ENCODE data around the gene PLCG1.

The PLCG1 gene

DNA sequence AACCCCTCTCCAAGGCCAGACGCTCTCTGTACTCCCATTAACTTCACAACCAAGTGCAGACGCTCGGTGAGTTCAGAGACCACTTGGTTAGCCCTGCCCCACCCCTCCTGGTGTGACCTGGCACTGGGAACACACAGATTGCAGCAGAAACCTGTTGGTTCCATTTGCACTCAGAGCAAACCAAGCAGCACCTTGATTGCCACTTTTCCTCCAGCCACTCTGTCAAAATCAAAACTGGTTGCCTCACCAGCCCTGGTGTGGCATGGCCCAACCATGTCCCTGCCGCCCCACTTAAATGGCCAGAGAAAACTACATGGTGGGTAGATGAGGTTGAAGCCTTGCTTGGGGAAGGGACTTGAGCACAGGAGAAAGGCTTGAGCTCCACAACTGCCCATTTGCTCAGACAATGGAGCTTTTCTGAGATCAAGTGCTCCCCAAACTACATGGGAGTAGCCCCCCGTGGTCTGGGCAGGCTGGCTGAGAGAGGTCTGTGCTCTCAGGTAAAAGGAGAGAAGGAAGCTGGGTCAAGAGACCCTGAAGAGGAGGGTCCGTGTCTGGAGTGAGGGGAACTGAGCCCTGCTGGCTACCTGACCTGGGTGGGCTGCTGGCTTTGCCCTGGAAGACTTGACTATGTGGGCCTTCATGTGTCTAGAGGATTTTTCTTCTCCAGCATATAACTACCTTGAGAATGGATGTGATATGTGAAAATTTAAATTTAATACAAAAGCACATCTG is 43.4 kb downstream of the PLCG1 start:
- DNase-seq (ENCODE audit: low read depth), result no peak

DNA sequence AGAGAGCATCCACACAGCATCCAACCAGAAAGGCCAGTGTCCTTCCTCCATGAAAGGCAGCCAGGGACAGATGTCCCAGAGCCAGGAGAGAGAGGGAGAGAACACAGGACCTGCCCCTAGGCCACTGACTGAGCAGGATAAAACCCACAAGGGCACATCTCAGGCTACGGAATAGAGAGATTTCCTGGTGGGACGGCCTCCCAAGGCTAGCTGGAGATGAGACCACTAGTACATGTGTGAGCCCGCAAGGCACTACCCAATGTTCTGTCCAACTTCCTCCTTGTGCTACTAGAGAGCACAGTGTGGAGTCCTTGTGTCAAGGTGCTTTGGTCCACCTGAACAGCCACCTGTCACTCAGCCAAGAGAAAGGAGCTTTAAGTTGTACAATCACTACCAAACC is 44.2 kb downstream of the PLCG1 start:
- DNase-seq (ENCODE audit: low read depth), result no peak

DNA sequence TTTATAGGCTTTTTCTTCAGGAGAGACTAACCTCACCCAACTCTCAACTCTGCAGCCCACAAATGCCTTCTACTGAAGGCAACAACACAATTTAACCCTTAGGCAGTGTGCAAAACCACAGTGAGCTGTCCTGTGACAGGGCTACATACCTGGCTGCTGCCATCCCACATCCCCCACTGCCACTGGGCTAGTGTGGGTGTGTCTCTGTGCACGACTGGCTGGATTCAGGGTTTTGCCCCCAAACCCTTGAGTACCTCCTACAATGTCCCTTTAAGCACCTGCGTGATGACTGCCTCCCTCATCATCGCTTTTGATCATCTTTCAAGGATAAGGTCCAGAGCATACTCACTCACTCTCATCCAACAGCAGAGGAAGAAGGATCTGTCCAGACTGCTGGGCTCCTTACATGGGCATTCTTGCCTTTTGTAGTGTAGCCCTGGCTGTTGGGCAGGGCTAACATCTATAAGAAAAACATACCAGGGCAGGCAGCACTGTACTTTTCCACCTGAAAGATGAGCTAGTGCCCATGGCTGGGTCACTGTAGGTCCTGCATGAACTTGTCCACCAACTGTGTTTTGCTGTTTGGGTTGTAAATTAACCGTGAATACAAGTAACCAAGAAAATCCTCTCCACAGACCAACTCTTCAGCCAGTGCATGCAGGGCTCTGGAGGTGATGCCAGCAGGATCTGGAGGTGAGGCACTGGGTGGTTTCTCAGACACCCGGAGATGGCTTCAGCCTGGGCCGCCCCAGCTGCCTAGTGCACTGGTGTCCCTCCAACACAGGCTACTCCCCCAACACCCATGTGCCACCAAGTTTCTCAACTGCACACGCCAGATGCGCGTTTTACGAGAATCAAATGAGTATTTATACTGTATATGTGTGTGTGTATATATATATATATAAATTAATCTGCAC is 45.2 kb downstream of the PLCG1 start:
- DNase-seq (ENCODE audit: low read depth), result no peak

DNA sequence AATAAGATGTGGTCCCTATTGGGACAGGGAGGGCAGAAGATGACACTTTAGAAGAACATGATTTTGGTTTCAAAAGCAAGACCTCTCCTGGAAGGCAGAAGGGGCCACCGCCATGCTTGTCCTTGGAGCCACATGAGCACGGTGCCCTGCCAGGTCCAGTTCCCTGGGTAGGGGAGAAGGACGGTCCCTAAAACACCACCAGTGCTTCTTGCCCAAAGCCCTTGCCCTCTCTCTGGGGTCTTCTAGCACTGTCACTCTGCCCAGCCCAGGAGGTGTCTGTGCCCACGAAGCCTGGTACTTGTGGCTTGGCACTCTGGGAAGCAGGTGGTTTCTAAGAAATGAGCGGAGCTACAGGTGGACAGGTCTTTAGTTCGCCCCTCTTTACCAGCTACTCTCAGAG is 46.0 kb downstream of the PLCG1 start:
- DNase-seq (ENCODE audit: low read depth), result no peak

DNA sequence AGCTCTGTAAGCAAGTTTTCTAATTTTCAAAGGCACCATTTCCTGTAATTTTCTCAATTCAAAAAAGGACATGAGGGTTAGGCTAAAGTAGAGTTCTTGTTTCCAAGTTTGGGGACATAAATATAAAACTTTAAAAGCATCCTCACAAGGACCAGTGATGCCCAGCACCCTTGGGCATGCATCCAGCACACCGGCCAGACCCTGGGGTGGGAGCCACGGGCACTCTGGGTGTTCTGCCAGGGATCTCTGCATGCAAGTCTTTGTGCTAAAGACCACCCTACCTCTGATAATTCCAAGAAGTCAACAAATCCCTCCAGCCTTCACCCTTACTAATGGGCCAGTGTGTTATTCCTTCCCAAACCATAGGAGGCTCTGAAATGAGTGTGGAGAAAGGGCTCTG is 46.5 kb downstream of the PLCG1 start:
- no peak for DNase-seq (ENCODE audit: low read depth)

DNA sequence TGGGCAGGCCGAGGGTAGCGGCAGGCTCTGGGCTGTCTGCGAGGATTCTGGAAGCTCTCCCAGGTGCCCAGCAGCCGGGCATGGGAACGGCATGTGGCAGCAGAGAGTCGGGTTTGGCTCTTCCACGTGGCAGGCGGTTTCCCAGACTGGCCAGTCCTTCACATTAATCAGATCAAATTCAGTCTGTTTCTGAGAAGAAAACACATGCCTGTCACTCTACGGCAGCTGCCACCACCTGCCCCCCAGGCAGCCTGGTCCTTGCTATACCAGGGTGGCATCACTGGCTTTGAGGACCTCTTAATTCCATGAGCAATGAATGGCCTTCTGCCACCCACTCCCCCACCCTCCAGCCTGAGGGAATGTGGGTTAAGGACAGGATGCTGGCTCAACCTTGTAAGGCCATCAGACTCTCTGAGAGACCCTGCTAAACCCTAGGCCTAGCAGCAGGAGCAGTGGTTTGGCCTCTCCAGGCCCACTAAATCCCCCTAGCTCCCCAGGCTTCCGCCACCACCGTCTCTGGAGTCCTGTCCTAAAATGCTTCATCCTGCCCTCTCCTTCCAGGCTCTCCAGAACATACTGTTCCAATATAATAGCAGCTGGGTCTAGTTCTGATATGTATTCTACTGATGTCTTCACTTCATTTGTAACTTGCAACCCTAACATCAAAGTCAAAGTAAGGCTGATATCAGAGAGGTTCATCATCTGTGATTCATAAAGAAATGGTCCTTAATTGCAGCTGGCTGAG is 47.8 kb downstream of the PLCG1 start:
- no peak for DNase-seq (ENCODE audit: low read depth)

DNA sequence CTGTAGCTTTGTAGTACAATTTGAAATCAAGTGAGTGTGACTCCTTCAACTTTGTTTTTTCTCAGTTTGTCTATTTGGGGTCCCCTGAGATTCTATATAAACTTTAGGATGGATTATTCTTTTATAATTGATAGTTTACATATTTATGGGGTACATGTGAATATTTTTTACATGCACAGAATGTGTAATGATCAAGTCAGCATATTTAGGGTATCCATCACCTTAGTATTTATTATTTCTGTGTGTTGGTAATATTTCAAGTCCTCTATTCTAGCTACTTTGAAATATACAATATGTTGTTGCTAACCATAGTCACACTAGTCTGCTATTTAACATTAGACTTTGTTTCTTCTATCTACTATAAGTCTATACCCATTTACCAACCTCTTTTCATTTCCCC is 50.3 kb downstream of the PLCG1 start:
- no peak for DNase-seq (ENCODE audit: low read depth)

DNA sequence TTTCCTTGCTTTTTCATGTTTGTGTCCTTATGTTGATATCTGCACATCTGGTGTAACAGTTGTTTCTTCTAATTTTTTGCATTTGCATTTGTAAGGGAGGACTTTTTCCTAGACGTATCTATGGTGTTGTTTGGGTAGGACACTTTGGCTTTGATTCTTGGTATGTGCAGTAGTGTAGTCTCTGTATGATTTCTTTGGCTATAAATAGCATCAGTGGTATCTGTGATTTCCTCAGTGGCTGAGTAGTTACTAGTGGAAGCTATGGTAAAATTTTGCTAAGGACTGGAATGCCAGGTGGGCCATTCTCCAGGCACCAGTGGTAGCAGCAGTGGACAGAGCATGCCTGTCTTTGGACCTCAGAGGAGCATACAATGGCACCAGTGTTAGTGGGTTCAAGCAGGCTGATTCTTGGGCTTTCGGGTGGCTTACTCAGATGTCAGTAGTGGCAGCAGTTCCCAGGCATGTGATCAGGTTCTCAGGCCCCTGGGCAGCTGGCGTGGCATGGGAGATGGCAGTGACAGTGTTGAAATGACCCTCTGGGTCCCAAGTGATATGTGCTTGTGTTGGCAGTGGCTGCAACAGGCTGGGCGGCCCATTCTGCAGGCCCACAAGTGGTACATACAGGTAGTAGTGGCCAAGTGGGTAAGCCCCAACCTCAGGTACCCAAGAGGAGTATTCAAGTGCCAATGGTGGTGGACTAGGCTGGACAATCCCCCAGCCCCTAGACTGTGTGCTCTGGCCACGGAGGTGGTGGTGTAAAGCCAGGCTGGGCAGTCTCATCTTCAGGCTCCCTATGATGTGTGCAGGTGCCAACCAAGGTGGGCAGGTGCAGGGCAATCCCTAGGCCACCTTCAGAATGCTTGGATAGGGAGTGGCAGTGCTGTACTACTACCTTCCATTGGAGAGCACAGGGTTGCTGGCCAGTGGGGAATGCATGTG is 54.5 kb downstream of the PLCG1 start:
- DNase-seq (ENCODE audit: low read depth), result no peak

DNA sequence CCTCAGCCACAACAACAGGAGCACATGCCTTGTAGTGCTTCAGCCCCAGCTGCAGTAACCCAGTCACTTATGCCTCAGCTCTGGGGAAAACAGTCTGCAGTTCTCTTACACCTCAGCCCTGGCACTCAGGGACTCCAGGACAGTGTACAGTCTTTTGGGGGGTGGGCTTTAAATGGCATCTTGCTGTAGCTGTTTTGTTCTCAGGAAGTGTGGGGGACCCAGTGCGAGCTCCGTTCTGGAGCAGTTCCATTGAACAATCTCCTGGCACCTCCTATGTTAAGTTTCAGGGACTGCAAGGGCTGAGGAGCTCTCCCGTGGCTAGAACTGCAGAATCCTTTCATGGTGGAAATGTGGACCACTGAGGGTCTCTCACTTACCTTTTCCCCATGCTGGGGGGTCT is 55.2 kb downstream of the PLCG1 start:
- DNase-seq (ENCODE audit: low read depth), result no peak

DNA sequence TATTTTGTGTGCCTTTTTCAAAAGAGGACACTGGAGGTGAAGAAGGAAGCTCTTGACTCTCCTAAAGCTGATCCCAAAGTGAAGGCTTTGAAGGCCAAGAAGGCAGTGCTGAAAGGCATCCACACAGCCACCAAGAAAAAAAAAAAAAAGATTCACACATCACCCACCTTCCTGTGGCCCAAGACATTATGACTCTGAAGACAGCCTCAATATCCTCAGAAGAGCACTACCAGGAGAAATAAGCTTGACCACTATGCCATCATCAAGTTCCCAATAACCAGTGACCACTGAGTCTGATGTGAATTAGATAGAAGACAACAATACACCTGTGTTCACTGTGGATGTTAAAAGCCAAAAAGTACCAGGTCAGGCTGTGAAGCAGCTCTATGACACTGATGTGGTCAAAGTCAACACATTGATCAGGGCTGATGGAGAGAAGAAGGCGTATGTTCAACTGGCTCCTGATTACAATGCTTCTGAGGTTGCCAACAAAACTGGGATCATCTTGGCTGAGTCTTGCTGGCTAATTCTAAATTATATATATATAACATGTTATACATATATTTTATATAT is 59.4 kb downstream of the PLCG1 start:
- DNase-seq (ENCODE audit: low read depth), result no peak

DNA sequence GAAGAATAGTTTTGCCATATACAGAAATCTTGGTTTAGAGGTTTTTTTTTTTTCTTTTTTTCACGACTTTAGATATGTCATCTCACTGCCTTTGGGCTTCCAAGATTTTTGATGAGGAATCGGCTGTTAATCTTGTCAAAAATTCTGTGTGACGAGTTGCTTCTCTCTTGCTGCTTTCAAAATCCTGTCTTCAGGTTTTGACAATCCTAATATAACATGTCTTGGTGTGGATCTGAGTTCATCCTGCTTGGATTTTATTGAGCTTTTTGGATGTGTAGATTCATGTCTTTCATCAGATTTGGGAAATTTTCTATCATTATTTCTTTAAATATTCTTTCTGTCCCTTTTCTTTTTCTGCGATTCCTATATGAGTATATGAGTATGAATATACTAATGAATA is 61.1 kb downstream of the PLCG1 start:
- DNase-seq (ENCODE audit: low read depth), result no peak

DNA sequence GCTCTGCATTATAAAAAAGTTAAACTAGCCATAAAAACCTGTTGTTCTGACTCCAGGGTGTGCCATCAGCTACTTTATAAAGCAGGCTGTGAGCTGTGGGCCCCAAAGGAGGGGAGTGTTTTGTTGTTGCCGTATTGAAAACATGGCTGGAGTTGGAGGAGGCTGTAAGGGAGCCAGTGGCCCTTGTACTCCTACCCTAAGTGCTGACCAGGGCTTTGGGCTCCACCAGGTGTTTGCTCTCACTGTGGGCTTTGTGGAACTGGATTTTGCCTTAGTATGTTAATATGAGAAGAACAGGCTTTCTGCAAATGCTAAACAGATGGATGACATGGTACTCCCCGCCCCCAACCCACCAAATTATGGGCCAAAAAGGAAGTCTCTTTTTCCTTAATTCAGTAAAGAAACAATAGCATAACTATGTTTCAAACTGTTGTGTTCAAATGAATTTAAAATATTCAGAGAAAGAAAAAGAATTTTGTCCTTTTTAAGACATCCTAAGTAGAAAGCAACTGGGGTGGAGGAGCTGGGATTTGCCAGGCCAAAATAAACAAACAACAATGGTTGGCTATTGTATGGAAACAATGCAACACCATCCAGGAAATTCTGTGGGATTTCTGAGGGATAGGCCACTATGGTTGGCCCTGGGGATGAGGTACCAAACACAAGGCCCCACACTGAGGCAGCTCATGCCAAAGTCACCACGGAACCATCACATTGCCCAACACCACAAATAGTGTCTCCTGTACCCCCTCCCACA is 63.3 kb downstream of the PLCG1 start:
- DNase-seq (ENCODE audit: low read depth), result no peak

DNA sequence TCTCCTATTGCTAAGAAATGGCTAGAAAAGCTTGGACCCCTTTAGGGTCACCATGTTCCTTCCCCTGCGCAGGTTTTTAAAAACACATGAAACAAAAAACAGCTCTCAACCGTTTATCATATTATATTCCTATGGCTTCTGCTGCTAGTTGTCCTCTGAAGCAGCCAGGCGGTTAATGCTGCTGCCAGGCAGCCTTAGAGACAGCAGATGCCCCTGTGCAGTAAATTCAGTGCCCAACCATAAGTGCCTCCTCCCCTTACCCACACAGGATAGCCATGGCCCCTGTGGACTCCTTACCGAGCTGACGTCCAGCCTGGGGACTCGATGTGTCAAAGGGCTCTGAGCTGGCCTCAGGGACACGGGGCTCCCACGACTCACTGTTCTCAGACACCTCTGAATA is 64.4 kb downstream of the PLCG1 start:
- DNase-seq (ENCODE audit: low read depth), result no peak

DNA sequence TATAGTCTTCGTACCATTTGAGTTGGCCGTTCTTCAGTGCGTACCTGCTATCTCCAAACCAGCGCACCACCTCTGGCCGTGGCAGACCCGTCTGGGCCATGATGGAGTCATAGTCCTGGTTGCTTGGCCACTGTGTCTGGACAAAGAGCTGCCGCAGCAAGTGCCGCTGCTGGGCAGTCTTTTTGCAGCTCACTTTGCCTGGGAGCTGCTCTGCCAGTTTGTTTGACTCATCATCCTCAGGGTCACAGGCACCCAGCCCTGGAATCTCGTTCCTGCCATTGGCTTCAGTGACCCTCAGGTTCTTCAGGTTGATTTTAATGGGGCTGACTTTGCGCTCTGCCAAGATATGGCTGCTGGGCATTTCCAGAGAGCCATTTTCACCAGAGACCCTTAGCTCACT is 65.1 kb downstream of the PLCG1 start:
- no peak for DNase-seq (ENCODE audit: low read depth)

DNA sequence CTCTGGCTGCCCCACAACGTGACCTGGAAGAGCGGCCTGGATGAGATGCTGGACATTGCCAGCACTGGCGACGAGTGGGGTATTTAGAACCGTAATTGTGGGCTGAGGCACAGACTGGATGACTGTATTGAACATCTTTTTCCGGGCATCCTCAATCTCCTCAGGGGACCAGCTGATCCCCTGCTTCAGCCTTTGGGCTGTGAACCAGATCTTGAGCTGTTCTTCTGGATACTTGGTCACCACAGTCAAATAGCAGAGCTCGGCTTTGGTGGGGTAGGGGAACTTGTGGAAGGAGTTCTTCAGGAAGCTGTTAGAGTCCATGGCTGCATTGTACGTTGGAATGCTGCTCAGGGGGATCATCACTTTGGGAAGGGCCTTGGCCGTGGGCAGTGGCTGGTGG is 66.3 kb downstream of the PLCG1 start:
- DNase-seq (ENCODE audit: low read depth), result no peak

DNA sequence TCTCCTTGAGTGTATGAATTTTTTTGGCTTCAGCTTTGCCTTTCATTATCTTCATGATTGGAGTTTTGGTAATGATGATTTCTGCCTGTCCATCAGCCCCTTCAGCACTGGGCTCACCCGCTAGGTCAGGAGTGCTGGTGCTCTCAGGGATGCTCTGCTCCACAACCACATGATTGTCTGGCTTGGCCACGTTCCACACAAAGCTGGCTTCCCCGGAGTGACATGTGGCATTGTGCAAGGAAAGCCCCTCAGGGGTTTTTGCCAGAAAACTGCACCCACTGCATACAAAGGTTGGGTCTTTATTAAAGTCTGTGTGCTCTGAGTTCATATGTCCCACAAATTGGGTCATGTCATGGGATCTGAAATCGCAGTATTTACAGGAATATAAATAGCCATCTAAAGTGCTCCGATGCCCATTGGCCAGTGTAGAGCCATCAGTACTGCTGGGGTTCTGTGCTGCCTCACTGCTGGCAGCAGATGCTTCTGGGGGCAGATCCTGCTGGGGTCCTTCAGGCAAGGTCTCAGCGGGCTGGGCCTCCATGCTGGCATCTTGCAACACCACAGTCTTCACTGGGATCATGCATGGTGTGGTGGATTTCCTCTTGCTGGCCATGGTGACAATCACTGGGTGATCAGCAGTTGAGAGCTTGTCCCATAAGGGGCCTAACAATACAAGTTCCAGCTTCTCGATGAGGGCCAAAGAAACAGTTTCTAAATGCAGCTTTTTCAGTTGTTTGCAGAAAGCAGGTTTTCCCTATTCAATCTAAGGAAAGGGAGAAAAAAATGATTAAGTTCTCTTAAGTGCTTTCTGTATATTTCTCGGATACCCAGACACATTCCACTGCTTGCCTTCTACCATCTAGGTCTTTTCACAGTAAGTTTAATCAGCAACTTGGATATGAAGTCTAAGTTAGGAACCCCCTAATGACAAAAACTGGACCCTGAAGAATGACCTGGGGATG is 67.2 kb downstream of the PLCG1 start:
- no peak for DNase-seq (ENCODE audit: low read depth)

DNA sequence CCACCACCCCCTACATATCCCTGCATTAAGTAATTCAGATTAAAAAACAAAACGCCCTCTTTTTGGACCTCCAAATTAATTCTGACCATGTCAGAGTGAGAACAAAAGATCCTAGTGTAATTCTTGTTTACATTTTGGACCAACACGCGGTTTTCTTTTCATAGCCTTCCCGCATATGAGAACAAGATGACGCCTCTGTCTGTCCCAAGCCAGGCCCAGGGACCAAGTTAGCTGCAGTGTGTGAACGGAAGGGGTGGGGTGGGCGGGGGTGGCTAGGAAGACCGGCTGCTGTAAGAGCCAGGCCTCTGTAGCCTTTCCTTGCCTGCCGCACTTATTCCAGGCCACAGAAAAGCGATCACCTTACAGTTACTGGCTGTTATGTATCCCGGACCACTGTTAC is 68.0 kb downstream of the PLCG1 start:
- DNase-seq (ENCODE audit: low read depth), result no peak

DNA sequence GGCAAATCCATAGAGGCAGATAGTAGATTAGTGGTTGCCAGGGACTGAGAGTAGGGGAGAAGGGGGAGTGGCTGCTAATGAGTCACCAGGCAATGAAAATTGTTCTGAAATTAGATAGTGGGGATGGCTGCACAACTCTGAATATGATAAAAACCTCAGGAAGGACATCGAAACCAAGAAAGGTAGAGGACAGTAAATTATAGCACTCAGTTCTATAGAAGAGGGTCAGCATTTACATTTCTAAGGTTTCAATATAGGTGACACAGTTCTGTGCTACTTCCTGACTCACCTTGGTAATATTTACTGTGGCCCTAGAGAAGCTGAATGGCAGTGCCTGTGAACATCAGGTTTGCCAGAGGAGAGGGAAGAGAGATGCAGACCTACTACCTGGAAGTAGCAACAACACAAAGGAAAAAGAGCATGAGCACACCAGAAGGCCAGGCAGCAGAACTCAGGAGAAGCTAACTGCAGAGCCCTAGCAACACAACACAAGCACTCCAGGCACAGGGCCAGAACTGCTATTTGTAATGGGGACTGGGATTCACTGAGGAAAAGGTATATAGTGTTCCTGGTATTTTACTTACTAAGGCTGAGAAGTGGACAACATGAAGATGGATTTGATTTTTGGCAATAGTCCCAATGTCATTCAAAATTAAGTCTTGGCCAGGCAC is 75.9 kb downstream of the PLCG1 start:
- DNase-seq (ENCODE audit: low read depth), result no peak

DNA sequence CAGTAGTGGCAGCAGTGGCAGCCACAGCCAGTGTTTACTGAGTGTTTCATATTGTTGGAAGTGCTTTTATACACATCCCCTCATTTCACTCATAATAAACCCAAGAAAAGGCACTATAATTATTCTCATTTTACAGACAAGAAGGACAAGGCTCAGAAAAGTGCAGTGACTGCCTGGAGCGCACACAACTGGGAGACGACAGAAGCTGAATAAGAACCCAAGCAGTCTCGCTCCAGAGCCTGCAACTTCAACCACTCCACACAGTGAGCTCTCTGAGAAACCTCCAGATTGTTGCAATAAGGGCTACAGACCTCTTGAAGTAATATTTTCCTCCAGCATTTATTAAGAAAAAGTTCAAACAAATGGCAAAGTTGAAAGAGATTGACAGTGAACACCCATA is 76.9 kb downstream of the PLCG1 start:
- DNase-seq (ENCODE audit: low read depth), result no peak

All from GM04504 (cell line).